ENCODE data around the gene KLK4.

KLK4 gene

GRCh38 chr19:50859849-50860248, 51.3 kb downstream of the KLK4 start:
- TF ChIP-seq, protein P1, sequence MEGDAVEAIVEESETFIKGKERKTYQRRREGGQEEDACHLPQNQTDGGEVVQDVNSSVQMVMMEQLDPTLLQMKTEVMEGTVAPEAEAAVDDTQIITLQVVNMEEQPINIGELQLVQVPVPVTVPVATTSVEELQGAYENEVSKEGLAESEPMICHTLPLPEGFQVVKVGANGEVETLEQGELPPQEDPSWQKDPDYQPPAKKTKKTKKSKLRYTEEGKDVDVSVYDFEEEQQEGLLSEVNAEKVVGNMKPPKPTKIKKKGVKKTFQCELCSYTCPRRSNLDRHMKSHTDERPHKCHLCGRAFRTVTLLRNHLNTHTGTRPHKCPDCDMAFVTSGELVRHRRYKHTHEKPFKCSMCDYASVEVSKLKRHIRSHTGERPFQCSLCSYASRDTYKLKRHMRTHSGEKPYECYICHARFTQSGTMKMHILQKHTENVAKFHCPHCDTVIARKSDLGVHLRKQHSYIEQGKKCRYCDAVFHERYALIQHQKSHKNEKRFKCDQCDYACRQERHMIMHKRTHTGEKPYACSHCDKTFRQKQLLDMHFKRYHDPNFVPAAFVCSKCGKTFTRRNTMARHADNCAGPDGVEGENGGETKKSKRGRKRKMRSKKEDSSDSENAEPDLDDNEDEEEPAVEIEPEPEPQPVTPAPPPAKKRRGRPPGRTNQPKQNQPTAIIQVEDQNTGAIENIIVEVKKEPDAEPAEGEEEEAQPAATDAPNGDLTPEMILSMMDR (IDR thresholded peaks at IDR 0.05; ENCODE audit: low read depth, low read length, missing control alignments): no peak
- no peak overlapping the region for H3K4me3 ChIP-seq (ENCODE audit: low read depth, low read length)
- no peak for DNase-seq (ENCODE audit: low read depth)

GRCh38 chr19:50858886-50859285, 52.3 kb downstream of the KLK4 start:
- no peak for DNase-seq (ENCODE audit: low read depth)
- TF ChIP-seq, protein P1 (IDR thresholded peaks at IDR 0.05; ENCODE audit: low read depth, low read length, missing control alignments): no peak
- H3K4me3 ChIP-seq (ENCODE audit: low read depth, low read length): no peak overlapping the region

DNA sequence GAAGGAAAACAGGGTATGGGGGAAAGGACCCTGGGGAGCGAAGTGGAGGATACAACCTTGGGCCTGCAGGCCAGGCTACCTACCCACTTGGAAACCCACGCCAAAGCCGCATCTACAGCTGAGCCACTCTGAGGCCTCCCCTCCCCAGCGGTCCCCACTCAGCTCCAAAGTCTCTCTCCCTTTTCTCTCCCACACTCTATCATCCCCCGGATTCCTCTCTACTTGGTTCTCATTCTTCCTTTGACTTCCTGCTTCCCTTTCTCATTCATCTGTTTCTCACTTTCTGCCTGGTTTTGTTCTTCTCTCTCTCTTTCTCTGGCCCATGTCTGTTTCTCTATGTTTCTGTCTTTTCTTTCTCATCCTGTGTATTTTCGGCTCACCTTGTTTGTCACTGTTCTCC, 53.8 kb downstream of the KLK4 start:
- TF ChIP-seq, protein P1 (IDR thresholded peaks at IDR 0.05; ENCODE audit: low read depth, low read length, missing control alignments): no peak
- H3K4me3 ChIP-seq (ENCODE audit: low read depth, low read length): no peak overlapping the region
- no peak for DNase-seq (ENCODE audit: low read depth)

Data from GM12864 (cell line).